Heart left ventricle (tissue), 16 donors: ENCODE data around the gene SBSN. TPM values are rescaled to one million over a fixed set of nuclear protein-coding genes. Genes with fewer than 3 reads are reported as not detected.

Experiments used
- ATAC-seq, 4 donors: fragments of 200-7000 bp; cut with Tn5 transposase; one replicate each; pipeline ENCODE4 v1.9.1; 2020 to 2022; ENCODE audit warnings: moderate library complexity in 4 of 4, mild to moderate bottlenecking in 3 of 4, moderate number of reproducible peaks in 1 of 4
- DNase-seq, 5 donors: peaks; one replicate each; pipeline ENCODE4 v3.0.0-alpha.2; 2020
- H3K27ac ChIP-seq, 12 donors: fragments of 200-600 bp; sonication (generic) in 4 of 12; one replicate each; pipeline versions ENCODE4 v1.5.0 to v1.8.0; 2016 to 2022; ENCODE audit warnings: mild to moderate bottlenecking in 2 of 12
- H3K27me3 ChIP-seq, 9 donors: fragments of 200-600 bp; sonication (generic) in 2 of 9; one replicate each; pipeline versions ENCODE4 v1.5.1 to v1.8.0; 2016 to 2022; ENCODE audit warnings: mild to moderate bottlenecking in 3 of 9
- H3K36me3 ChIP-seq, 9 donors: fragments of 200-600 bp; sonication (generic) in 2 of 9; one replicate each; pipeline versions ENCODE4 v1.5.0 to v1.8.0; 2018 to 2022; ENCODE audit warnings: mild to moderate bottlenecking in 2 of 9
- H3K4me1 ChIP-seq, 12 donors: fragments of 200-600 bp; sonication (generic) in 4 of 12; one replicate each; pipeline versions ENCODE4 v1.5.0 to v1.8.0; 2016 to 2022; ENCODE audit warnings: mild to moderate bottlenecking in 3 of 12
- H3K4me3 ChIP-seq, 12 donors: fragments of 200-600 bp; sonication (generic) in 4 of 12; one replicate each; pipeline versions ENCODE4 v1.5.0 to v1.8.0; 2017 to 2022; ENCODE audit warnings: mild to moderate bottlenecking in 9 of 12, moderate library complexity in 4 of 12
- H3K9me3 ChIP-seq, 12 donors: fragments of 200-600 bp; sonication (generic) in 4 of 12; one replicate each; pipeline versions ENCODE4 v1.5.0 to v1.8.0; 2016 to 2022; ENCODE audit warnings: mild to moderate bottlenecking in 1 of 12
- POLR2A ChIP-seq, 2 donors: fragments of 450-650 bp; IDR thresholded peaks; one replicate each; pipeline ENCODE4 v1.6.1; 2017; ENCODE audit warnings: antibody characterized with exemption in 2 of 2, mild to moderate bottlenecking in 2 of 2, moderate library complexity in 2 of 2
- WGBS, 4 donors: extraction: QIAGEN DNeasy Blood & Tissue Kit in 2 of 4; methylation state at CpG; one replicate each; pipeline versions ENCODE4 v1.1.5 to v1.1.7; 2013 to 2018; 5-methylcytosine and 5-hydroxymethylcytosine counted together
- intact Hi-C, 10 donors: fragments of 100-400 bp; cut with DNase I; formaldehyde crosslinking; loops; one replicate each; pipeline versions ENCODE4 v1.11.1 to v1.14.2; 2022
- polyA plus RNA-seq, 2 donors: library from polyadenylated mRNA; stranded (reverse); fragments of 200-250 nt; gene quantifications; one replicate each; pipeline ENCODE4 v1.2.3, GENCODE V29; 2013
- total RNA-seq, 9 donors: library from RNA; depleted of rRNA in 2 of 9; stranded (reverse); fragments of >200 nt in 2 of 9; fragmentation: NEBNext Ultra II Directional in 3 of 9; extraction: Animal tissue kit (Norgen Biotek cat#: 25700) in 3 of 9; gene quantifications; one replicate each; pipeline versions ENCODE4 v1.1.0 to v1.2.4, GENCODE V29; 2016 to 2023
- TF ChIP-seq, protein P1 (sequence below), 12 donors: fragments of 200-600 bp; sonication (generic) in 4 of 12; IDR thresholded peaks; one replicate each; pipeline versions ENCODE4 v1.5.0 to v1.8.0; 2018 to 2022; ENCODE audit warnings: antibody characterized with exemption in 12 of 12, mild to moderate bottlenecking in 5 of 12
- donor health status: ischemic (EF 13 %, LVEDD 7.1; RV severe dilation, severe dysfunction).
- donor health status: healthy with polysubstance abuse.
- donor health status: DM: no; HTN: yes; CAD: no.
- donor health status: DM: no; HTN: no; CAD: no.
- donor health status: ischemic (EF 25% LVEDD 6.9; RV normal size, moderate dysfunction).
- donor health status: ischemic (EF 25% LVEDD 5.7; RV mildly dilated, moderate dysfunction).
- donor health status: healthy.
- donor health status: DM: yes; HTN: yes; CAD: no.
- donor health status: ischemic (EF 35%, LVEDD 5.7; RV mildly dilated, moderate dysfunction).
- donor health status: nonischemic (EF 11% LVEDD 7.7; RV severe dilation, severe dysfunction).
- donor health status: DM: yes; HTN: yes; CAD: no.
- donor health status: PGD.
- donor health status: ischemic (EF 29% LVEDD 5.4; RV normal size, mild dysfunction).
- donor health status: nonischemic (EF 23%, LVEDD 6.1; RV moderate dilation, normal function).

SBSN gene
- total and polyA plus RNA-seq, 11 donors, result not detected

DNA sequence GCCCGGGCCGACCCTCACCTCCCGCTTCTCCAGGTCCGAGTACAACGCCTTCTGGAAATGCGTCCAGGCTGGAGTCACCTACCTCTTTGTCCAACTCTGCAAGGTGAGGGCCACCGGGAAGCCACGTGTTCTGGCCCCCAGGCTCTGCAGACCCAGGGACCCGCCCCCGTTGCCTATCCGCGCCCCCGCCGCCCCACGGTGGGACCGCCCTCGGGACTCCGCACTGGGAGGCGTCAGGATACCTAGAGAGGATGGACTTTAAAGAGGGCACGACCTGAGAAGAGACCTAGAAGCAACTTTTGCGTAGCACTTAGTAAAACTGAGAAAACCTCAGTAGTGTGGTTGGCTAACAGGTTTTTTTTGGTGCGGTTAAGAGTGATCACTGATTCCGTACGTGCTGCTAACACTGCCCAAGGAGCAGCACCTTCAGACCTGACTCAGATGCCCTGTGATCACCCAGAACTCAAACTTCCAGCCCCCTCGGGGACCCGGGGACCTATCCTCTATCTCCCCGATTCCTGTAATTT lies 17.8 kb upstream of the SBSN start:
- peak overlapping the region; percentile 63 to 99 (median 88) for H3K4me3 ChIP-seq
- TF ChIP-seq, protein P1, sequence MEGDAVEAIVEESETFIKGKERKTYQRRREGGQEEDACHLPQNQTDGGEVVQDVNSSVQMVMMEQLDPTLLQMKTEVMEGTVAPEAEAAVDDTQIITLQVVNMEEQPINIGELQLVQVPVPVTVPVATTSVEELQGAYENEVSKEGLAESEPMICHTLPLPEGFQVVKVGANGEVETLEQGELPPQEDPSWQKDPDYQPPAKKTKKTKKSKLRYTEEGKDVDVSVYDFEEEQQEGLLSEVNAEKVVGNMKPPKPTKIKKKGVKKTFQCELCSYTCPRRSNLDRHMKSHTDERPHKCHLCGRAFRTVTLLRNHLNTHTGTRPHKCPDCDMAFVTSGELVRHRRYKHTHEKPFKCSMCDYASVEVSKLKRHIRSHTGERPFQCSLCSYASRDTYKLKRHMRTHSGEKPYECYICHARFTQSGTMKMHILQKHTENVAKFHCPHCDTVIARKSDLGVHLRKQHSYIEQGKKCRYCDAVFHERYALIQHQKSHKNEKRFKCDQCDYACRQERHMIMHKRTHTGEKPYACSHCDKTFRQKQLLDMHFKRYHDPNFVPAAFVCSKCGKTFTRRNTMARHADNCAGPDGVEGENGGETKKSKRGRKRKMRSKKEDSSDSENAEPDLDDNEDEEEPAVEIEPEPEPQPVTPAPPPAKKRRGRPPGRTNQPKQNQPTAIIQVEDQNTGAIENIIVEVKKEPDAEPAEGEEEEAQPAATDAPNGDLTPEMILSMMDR (IDR thresholded peaks at IDR 0.05), result no peak
- TF ChIP-seq POLR2A (IDR thresholded peaks at IDR 0.05), result no peak
- H3K27me3 ChIP-seq, result no peaks in the 10 kb centered on the region
- peaks cover 4 to 30% (median 17%) of the 10 kb centered on the region in 12 donors for H3K4me1 ChIP-seq
- H3K27ac ChIP-seq, result peak overlapping the region in 11 of 12 donors; percentile 70 to 87 (median 77)
- peak in 3 of 5 donors; percentile 34 to 46 (median 42) for DNase-seq
- WGBS, 4 donors, result 4 to 7% (median 4%) methylated on average over 21 to 27 of the region's 27 CpGs
- intact Hi-C loops, result loop anchor here in 8 of 10 donors (1.0 to 10.0 kb wide), 6 partner anchors 66 to 171 kb away; partner anchors contain the start of genes KMT2B (in 4 of the 8) and HAUS5 (in 3 of the 8)
- peaks cover 0 to 12% (median 0%) of the 10 kb centered on the region in 9 donors for H3K36me3 ChIP-seq
- peak in 3 of 4 donors; percentile 13 to 57 (median 30) for ATAC-seq
- H3K9me3 ChIP-seq, result no peaks in the 10 kb centered on the region

DNA sequence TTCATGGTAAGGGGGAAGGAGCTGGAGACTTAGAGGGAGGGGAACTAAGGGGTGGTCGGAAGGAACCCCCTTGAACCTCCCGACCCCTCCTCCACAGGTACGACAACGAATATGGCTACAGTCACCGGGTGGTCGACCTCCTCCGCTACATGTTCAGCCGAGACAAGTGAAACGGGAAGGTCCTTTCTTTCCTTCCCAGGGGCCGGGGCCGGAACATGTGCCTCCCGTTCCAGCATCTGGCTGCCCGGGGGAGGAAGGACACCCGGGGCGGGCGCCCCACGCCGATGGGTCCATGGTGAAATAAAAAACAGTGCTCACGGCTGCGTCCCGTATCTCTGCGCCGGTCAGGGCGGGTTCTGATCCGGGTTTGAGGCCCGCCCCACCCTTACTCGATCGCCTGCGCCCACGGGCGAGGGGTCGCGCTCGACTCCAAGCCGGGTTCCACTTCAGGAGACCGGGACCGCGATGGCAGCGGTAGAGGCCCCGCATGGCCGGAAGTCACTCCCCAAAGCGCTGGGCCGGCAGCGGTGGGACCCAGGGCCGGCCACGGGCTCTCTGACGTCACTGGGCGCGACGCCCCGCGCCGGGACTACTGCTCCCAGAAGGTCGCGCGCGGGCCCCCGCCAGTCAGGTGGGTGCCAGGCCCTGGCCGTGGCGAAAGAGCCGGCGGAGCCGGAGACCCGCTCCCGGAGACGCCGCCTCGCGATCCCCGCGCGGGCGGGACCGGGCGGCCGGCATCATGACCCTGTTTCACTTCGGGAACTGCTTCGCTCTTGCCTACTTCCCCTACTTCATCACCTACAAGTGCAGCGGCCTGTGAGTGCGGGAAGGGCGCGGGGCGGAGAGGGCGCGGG lies 17.1 kb upstream of the SBSN start, which contains the start of gene TMEM147:
Gene TMEM147 (plus strand): TSS at position 626 of the 854 bp plus-strand sequence. CDS start 114 bp downstream, at position 740.
- peak within 1 kb of the TSS; percentile 63 to 99 (median 88) for H3K4me3 ChIP-seq
- peak in 1 of 2 donors; percentile 76 for TF ChIP-seq POLR2A (IDR thresholded peaks at IDR 0.05)
- TF ChIP-seq, protein P1 (IDR thresholded peaks at IDR 0.05), result peak in 1 of 12 donors; percentile 11
- H3K36me3 ChIP-seq, result peaks cover 0 to 12% (median 0%) of the 10 kb centered on the region in 9 donors
- no peaks in the 10 kb centered on the region for H3K27me3 ChIP-seq
- intact Hi-C loops, result loop anchor here in 8 of 10 donors (1.0 to 10.0 kb wide), 6 partner anchors 67 to 172 kb away; partner anchors contain the start of genes KMT2B (in 4 of the 8) and HAUS5 (in 3 of the 8)
- DNase-seq (peak; percentile 94 to 97 (median 95)), ATAC-seq (peak; percentile 96 to 99 (median 98))
- peaks cover 4 to 30% (median 17%) of the 10 kb centered on the region in 12 donors for H3K4me1 ChIP-seq
- peak within 1 kb of the TSS; percentile 8 to 87 (median 76) for H3K27ac ChIP-seq
- 0 to 3% (median 0%) methylated on average over 24 to 85 of the region's 85 CpGs for WGBS, 4 donors
- H3K9me3 ChIP-seq, result no peaks in the 10 kb centered on the region

DNA sequence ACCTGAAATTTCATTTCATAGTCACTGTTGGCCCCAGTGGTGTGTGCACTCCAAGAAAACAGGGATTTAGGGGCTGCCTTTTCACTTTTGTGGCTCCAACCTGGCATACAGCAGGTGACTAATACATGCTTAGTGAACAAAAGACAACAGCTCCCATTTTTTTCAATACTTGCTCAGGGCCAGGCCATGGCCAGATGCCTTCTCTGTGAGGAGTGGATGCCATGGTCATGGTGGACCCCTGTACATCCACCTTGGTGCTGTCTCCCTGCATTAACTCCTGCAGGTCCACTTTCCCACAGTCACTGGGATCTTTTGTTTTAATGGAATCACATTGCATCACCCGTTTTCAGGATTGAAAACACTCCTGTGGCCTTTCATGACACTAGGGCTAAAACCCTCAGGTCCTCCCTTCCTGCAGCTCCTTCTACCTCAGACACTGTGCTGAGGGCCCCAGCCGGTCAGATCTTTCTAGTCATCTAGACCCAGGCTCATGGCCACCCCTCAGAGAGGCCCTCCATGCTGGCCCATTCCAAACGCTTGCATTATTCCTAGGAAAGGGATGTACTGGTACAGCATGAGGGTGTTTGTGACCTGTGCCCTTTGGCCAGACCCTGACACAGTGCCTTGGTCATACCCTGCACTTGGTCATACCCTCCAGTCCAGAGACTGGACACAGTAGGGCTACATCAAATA lies 16.1 kb upstream of the SBSN start:
- ATAC-seq, result no peak
- Histone ChIP-seq H3K4me1 (peaks cover 4 to 30% (median 17%) of the 10 kb centered on the region in 12 donors), H3K27ac (peak overlapping the region in 2 of 12 donors; percentile 81 to 86), H3K4me3 (peak overlapping the region in 11 of 12 donors; percentile 63 to 98 (median 84)), H3K36me3 (peaks cover 0 to 12% (median 0%) of the 10 kb centered on the region in 9 donors), H3K27me3 (no peaks in the 10 kb centered on the region), H3K9me3 (no peaks in the 10 kb centered on the region)
- DNase-seq, result no peak
- TF ChIP-seq, protein P1 (IDR thresholded peaks at IDR 0.05), result no peak
- TF ChIP-seq POLR2A (IDR thresholded peaks at IDR 0.05), result no peak
- intact Hi-C loops, result loop anchor here in 3 of 10 donors (2.0 to 10.0 kb wide), 3 partner anchors 71 to 173 kb away; partner anchors contain the start of genes HAUS5 (in 1 of the 3) and KMT2B (in 1 of the 3)
- WGBS, 4 donors, result 78 to 87% (median 82%) methylated on average over 3 of the region's 3 CpGs
